ENCODE data around the gene SLC22A16.

Gene SLC22A16

DNA sequence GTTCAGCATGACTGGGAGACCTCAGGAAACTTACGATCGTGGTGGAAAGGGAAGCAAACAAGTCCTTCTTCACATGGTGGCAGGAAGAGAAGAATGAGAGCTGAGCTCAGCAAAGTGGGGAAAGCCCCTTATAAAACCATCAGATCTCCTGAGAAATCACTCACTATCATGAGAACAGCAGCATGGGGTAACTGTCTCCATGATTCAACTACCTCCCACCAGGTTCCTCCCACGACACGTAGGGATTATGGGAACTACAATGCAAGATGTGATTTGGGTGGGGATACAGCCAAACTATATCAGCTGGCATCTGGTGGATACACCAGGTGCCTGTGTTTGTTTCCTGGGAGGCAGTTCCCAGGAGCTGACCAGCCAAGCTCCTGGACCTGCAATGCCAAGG lies 65.9 kb downstream of the SLC22A16 start:
- TF ChIP-seq, protein P1, sequence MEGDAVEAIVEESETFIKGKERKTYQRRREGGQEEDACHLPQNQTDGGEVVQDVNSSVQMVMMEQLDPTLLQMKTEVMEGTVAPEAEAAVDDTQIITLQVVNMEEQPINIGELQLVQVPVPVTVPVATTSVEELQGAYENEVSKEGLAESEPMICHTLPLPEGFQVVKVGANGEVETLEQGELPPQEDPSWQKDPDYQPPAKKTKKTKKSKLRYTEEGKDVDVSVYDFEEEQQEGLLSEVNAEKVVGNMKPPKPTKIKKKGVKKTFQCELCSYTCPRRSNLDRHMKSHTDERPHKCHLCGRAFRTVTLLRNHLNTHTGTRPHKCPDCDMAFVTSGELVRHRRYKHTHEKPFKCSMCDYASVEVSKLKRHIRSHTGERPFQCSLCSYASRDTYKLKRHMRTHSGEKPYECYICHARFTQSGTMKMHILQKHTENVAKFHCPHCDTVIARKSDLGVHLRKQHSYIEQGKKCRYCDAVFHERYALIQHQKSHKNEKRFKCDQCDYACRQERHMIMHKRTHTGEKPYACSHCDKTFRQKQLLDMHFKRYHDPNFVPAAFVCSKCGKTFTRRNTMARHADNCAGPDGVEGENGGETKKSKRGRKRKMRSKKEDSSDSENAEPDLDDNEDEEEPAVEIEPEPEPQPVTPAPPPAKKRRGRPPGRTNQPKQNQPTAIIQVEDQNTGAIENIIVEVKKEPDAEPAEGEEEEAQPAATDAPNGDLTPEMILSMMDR (IDR thresholded peaks at IDR 0.05): no peak

DNA sequence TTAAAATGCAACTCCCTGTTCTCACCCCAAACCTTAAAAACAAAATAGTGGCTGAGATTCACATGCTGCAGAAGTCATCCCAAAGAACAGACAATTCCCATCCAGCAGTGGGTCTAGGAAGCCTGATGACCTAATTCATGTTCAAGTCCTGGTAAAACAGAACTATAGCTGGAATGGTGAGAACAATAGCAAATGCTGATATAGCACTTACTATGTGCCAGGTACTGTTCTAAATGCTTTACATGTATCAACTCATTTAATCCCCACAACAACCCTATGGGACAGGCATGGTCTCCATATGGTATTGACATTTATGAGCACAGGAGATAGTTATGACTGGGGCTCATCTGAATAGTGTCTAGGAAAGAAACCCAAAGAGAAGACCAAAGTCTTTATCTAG lies 66.6 kb downstream of the SLC22A16 start:
- TF ChIP-seq, protein P1 (IDR thresholded peaks at IDR 0.05): no peak

DNA sequence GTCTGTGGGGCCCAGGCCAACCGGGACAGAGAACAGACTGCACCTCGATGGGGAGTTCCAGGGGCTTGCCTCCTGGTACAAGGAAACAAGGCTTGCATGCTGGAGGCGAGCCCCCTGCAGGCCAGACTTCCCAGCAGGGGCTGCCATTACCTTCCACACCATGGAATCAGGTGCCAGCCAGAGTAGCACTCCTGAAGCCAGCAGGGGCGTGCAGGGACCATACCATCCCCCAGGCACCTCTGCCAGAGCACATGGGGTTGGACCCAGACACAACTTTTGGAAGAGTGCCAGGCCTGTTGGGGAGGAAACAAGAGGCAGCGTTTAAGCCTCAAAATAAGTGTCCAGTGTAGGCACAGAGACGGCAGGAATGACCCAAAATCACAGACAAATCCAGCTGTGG lies 67.5 kb downstream of the SLC22A16 start:
- TF ChIP-seq, protein P1 (IDR thresholded peaks at IDR 0.05): no peak

DNA sequence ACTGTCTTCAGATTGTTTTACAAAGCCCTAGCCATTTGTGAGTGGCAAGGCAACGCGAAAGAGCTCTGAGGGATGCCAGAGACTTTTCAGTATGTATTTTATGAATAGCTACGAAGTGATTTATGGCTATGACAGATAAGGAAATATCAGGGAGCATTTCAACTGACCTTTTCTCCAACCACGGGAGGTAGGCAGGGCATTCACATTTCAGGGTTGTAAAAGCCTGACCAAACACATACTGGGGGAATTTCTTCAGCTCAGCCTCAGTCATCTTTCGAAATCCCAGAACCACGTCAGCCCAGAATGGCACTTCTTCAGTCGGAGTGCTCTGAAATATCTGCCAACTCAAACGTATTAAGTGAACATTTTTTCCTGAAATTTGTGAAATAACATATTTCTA lies 71.8 kb downstream of the SLC22A16 start:
- TF ChIP-seq, protein P1 (IDR thresholded peaks at IDR 0.05): no peak

DNA sequence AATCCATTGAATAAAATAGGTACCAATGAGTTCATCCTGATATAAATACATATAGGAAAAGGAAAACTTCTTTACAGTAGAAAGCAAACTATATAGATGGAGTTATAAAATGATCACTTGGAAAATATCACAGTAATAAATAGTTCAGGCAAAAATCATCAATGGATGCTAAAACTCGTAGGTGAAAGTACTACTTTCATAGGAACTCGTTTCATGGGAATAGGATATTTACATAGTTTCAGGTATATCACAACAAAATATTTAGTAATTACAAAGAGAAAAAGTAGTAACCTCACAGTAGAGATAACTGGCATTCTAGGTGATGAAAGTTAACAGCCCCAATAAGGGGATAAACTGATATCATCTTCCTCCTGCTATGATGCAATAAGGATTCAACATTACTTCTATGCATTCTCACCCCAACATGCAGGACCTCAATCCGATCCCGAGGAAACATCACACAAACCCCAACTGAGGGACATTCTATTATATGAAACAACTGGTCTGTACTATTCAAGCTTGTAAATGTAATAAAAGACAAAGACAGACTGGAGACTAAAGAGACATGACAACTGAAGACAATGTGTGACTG lies 74.7 kb downstream of the SLC22A16 start:
- TF ChIP-seq, protein P1 (IDR thresholded peaks at IDR 0.05): no peak

DNA sequence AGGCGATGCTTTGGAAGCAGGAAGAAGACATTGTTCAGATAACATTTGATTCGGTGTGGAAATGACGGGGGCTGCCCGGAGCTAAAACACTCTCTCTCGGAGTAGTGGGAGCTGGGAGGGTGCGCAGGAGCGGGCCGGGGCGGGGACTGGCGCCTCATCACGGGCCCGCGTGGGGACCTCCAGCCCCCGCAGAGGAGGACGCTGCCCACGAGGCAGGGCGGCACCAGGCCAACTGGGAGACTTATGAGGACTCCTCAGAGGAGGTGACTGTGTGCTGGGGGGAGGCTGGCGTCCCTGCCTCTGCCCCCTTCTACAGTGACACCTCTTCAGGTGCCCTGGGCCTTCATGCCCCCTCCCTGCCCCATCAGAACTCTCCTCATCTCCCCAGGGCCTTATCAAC lies 76.2 kb downstream of the SLC22A16 start:
- TF ChIP-seq, protein P1 (IDR thresholded peaks at IDR 0.05): no peak

DNA sequence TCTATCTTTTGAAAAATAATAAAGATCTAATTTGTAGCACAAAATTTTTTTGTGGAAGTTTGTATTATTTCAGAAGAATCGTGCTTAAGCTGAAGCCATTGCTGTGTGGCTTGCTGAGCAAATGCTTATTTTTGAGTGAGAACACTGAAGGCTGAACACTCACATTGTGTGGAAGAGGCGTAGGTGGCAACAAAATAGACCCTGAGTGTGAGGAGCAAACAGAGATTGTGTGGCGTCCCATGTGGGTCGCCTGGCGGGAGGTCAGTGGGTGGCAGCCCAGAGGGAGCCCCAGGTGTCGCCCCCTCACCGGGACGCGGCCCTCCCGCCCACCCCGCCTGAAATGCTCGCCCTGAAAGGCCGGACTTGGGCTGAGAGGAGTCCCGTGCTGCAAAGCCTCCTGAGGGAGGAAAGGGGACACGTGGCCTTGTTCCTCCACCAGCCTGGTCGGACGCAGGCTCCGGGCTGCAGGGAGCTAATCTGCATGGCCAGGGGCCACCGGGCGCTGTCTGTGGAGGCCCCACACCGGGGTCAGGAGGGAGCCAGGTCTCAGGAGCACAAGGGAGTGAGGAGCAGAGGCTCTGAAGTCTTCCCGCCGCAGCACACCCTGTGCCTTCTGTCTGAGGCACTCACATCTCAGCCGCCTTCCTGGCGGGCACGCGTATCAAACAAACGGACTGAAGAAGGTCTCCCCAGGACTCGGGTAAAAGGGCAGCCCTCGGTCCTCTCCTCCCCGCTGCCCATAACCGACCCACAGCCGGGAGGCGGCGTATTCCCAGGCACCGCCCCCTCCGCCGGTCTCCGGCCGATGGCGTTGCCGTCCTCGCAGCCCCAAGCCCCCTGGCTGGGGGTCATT lies 77.0 kb downstream of the SLC22A16 start:
- TF ChIP-seq, protein P1 (IDR thresholded peaks at IDR 0.05): no peak

Measured in LNCAP (cell line).